Endothelial cell of umbilical vein (primary cell): ENCODE data around the gene RIMBP2. TPM values are rescaled to one million over a fixed set of nuclear protein-coding genes. Genes with fewer than 3 reads are reported as not detected.

Experiments
- BruUV-seq: library from RNA; stranded (reverse); fragments of 400-500 nt; replicated peaks from 2 replicates; lab custom pipeline; 2021; lab: Mats Ljungman, UMichigan
- CTCF ChIA-PET: fragments of 300-600, 350-600 bp; sonication (Branson Sonifier 250); formaldehyde crosslinking; loops from one replicate; lab custom pipeline; 2021; ENCODE audit warnings: antibody characterized with exemption, inconsistent platforms; lab: Charles Lee
- POLR2A ChIA-PET: fragments of 300-600, 350-600 bp; sonication (Branson Sonifier 250); formaldehyde crosslinking; loops from one replicate; lab custom pipeline; 2021; ENCODE audit warnings: antibody characterized with exemption, inconsistent platforms; lab: Charles Lee
- DNase-seq: peaks from one replicate; pipeline ENCODE4 v3.0.0-alpha.2; 2011; ENCODE audit warnings: low read depth, low spot score
- FAIRE-seq: peaks from 2 replicates; lab custom pipeline; 2011; peaks lifted over from hg19 to GRCh38; lab: Jason Lieb, UNC
- H2AFZ ChIP-seq: 2 replicates; pipeline ENCODE4 v1.6.0; 2012; ENCODE audit warnings: low read depth, low read length, control low read depth, inconsistent platforms
- H3K27ac ChIP-seq: 2 replicates; pipeline ENCODE4 v1.5.1; 2011; ENCODE audit warnings: low read depth, mild to moderate bottlenecking, control low read depth, low read length, moderate library complexity; ENCODE audit not compliant: insufficient read depth
- H3K27me3 ChIP-seq, 2 experiments: 2 replicates each; pipeline versions ENCODE4 v1.6.0 to v1.6.1; 2011; ENCODE audit warnings: low read length in 2 of 2, mixed read lengths in 1 of 2; ENCODE audit not compliant: control insufficient read depth in 2 of 2, insufficient read depth in 2 of 2
- H3K36me3 ChIP-seq, 2 experiments: 2 replicates in 1 of 2; 3 replicates in 1 of 2; pipeline ENCODE4 v1.5.1; 2011; ENCODE audit warnings: low read length in 2 of 2, mild to moderate bottlenecking in 1 of 2, moderate library complexity in 1 of 2; ENCODE audit not compliant: control insufficient read depth in 2 of 2, insufficient read depth in 2 of 2; ENCODE audit errors: extremely low read depth in 1 of 2
- H3K4me1 ChIP-seq: 3 replicates; pipeline ENCODE4 v1.5.1; 2011; ENCODE audit warnings: mild to moderate bottlenecking, low read length; ENCODE audit not compliant: control insufficient read depth, insufficient read depth; ENCODE audit errors: extremely low read depth
- H3K4me2 ChIP-seq: 2 replicates; pipeline ENCODE4 v1.6.1; 2011; ENCODE audit warnings: low read length, control low read depth, mixed read lengths; ENCODE audit not compliant: insufficient read depth
- H3K4me3 ChIP-seq, 3 experiments: fragments of 200-600 bp in 1 of 3; sonication (generic), shearing (Covaris generic) in 1 of 3; replicated peaks in 1 of 3; 2 replicates each; pipeline ENCODE4 v1.5.1; 2011 to 2016; ENCODE audit warnings: control low read depth in 3 of 3, low read length in 3 of 3, mild to moderate bottlenecking in 2 of 3, inconsistent platforms in 1 of 3, low read depth in 1 of 3, moderate library complexity in 1 of 3; ENCODE audit not compliant: insufficient read depth in 1 of 3
- H3K79me2 ChIP-seq: 2 replicates; pipeline ENCODE4 v1.6.0; 2012; ENCODE audit warnings: low read length, inconsistent platforms; ENCODE audit not compliant: control insufficient read depth, insufficient read depth
- H3K9ac ChIP-seq: replicated peaks from 2 replicates; pipeline ENCODE3; 2011; ENCODE audit warnings: low read length, control low read depth; ENCODE audit not compliant: insufficient read depth; ENCODE audit errors: extremely low read depth
- H3K9me1 ChIP-seq: replicated peaks from 3 replicates; pipeline ENCODE4 v1.6.0; 2011; ENCODE audit warnings: mild to moderate bottlenecking, low read length; ENCODE audit not compliant: control insufficient read depth, insufficient read depth; ENCODE audit errors: extremely low read depth
- H3K9me3 ChIP-seq: replicated peaks from 2 replicates; pipeline ENCODE4 v1.5.1; 2012; ENCODE audit warnings: low read length, inconsistent platforms; ENCODE audit not compliant: control insufficient read depth, insufficient read depth
- H4K20me1 ChIP-seq: replicated peaks from 2 replicates; pipeline ENCODE3; 2011; ENCODE audit warnings: mild to moderate bottlenecking, low read length; ENCODE audit not compliant: control insufficient read depth, insufficient read depth; ENCODE audit errors: extremely low read depth
- CTCF ChIP-seq, 2 donors: IDR thresholded peaks; 1 replicate in 1 of 2; 2 replicates in 1 of 2; pipeline ENCODE4 v1.5.1; 2011; ENCODE audit warnings: low read length in 2 of 2, mild to moderate bottlenecking in 2 of 2, moderate library complexity in 2 of 2, control low read depth in 1 of 2, inconsistent platforms in 1 of 2, low read depth in 1 of 2; ENCODE audit not compliant: insufficient read depth in 1 of 2; ENCODE audit errors: extremely low read depth in 1 of 2
- EZH2 ChIP-seq: IDR thresholded peaks from 2 replicates; pipeline ENCODE4 v1.6.1; 2012; ENCODE audit warnings: borderline replicate concordance, low read depth, mild to moderate bottlenecking, moderate library complexity, low read length, inconsistent platforms; ENCODE audit not compliant: severe bottlenecking
- FOS ChIP-seq: IDR thresholded peaks from 2 replicates; pipeline ENCODE4 v1.6.1; 2011; ENCODE audit warnings: mild to moderate bottlenecking, low read length, moderate library complexity, borderline replicate concordance; ENCODE audit not compliant: insufficient read depth
- GATA2 ChIP-seq: IDR thresholded peaks from 2 replicates; pipeline ENCODE4 v1.7.0; 2011; ENCODE audit warnings: low read depth, mild to moderate bottlenecking, moderate library complexity, mixed read lengths, low read length; ENCODE audit not compliant: insufficient read length, insufficient read depth
- JUN ChIP-seq: IDR thresholded peaks from 2 replicates; pipeline ENCODE4 v1.6.1; 2011; ENCODE audit warnings: borderline replicate concordance, low read depth; ENCODE audit not compliant: insufficient read length, insufficient read depth
- MAX ChIP-seq: IDR thresholded peaks from 2 replicates; pipeline ENCODE4 v1.6.1; 2011; ENCODE audit not compliant: insufficient read depth, insufficient read length
- MYC ChIP-seq: IDR thresholded peaks from one replicate; pipeline ENCODE4 v1.6.1; 2011; ENCODE audit warnings: mild to moderate bottlenecking, low read depth, low read length
- POLR2A ChIP-seq: IDR thresholded peaks from 2 replicates; pipeline ENCODE4 v1.6.1; 2012; ENCODE audit warnings: low read depth, mild to moderate bottlenecking, control low read depth, low read length
- POLR2AphosphoS5 ChIP-seq: IDR thresholded peaks from 2 replicates; pipeline ENCODE4 v1.6.1; 2012; ENCODE audit warnings: low read depth, mild to moderate bottlenecking, control low read depth, low read length, moderate library complexity; ENCODE audit not compliant: insufficient read depth
- dilution Hi-C: fragments of 300-500 bp; cut with MboI; formaldehyde crosslinking; loops from one replicate; pipeline ENCODE4 v1.15.0; 2019; ENCODE audit warnings: low sequenced_read_pairs; ENCODE audit not compliant: extremely low pct_ligation_motif_present
- intact Hi-C: fragments of 100-400 bp; cut with micrococcal nuclease; formaldehyde crosslinking; loops from one replicate; pipeline ENCODE4 v1.10.0; 2022
- polyA plus RNA-seq, 4 experiments: library from polyadenylated mRNA; depleted of rRNA in 3 of 4; stranded (reverse) in 3 of 4; unstranded in 1 of 4; fragments of >200 nt; gene quantifications; 2 replicates each; pipeline versions ENCODE4 v1.2.1 to v1.2.3, GENCODE V29; 2011 to 2012; ENCODE audit warnings: missing spikeins in 1 of 4
- total RNA-seq: library from RNA; stranded (reverse); gene quantifications from 2 replicates; pipeline ENCODE4 v1.2.3, GENCODE V29; 2021

Gene RIMBP2
- total and polyA plus RNA-seq, 2 donors (not counting 3 experiments of a cell fraction or from before 2014, with no cell fraction given) = 0.04 TPM; not detected in 1

GRCh38 chr12:130500835-130501330 lies 215.2 kb downstream of the RIMBP2 start:
- no TSS peak for BruUV-seq
- TF ChIP-seq MYC (no peak), CTCF (IDR thresholded peaks at IDR 0.05; ENCODE audit: extremely low read depth in 1 of 2, insufficient read depth in 1 of 2, low read depth in 1 of 2, low read length in 2 of 2) (no peak), POLR2AphosphoS5 (no peak), MAX (no peak), FOS (no peak), GATA2 (no peak), EZH2 (no peak), POLR2A (no peak), JUN (no peak)
- Histone ChIP-seq H3K4me2 (no peak overlapping the region), H2AFZ (no peak overlapping the region), H3K27me3 (no peaks in the 10 kb centered on the region), H3K79me2 (no peaks in the 10 kb centered on the region), H3K9me3 (peaks cover 8% of the 10 kb centered on the region), H3K4me1 (no peaks in the 10 kb centered on the region), H3K36me3 (no peaks in the 10 kb centered on the region), H3K9ac (no peak overlapping the region), H3K9me1 (no peaks in the 10 kb centered on the region), H3K4me3 (no peak overlapping the region), H4K20me1 (no peaks in the 10 kb centered on the region), H3K27ac (no peak overlapping the region)
- no peak for DNase-seq
- ChIA-PET CTCF (no interaction called here), POLR2A (no interaction called here)
- no peak for FAIRE-seq
- dilution Hi-C loops = no loop called here
- intact Hi-C loops = no loop called here
